AG09319 (cell line): ENCODE data around the gene ZNF189.

Experiments used
- DNase-seq: peaks from one replicate; pipeline ENCODE4 v3.0.0-alpha.2; 2010; ENCODE audit warnings: low read depth; ENCODE audit errors: extremely low read depth
- TF ChIP-seq, protein P1 (sequence below): IDR thresholded peaks from 2 replicates; pipeline ENCODE4 v1.5.1; 2011; ENCODE audit warnings: low read depth, mild to moderate bottlenecking, inconsistent platforms, low read length, moderate library complexity

Gene ZNF189

DNA sequence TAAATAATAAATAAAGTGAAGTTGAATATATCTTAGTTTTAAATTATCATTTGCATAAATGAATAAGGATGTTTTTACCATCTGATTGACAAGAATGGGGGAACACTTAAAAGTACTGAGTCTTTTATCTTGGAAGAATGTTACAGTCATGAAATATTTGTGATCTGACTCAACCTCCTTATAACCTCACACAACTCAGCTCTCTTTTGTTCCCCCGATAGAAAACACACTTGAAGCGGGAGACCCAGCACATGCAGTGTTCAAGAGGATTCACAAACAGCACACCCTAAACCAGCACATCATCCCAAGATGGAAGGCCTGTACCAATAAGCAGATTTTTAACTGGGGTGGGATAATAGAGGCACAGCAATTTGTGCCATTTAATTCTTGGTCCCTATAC is 29.4 kb upstream of the ZNF189 start:
- TF ChIP-seq, protein P1, sequence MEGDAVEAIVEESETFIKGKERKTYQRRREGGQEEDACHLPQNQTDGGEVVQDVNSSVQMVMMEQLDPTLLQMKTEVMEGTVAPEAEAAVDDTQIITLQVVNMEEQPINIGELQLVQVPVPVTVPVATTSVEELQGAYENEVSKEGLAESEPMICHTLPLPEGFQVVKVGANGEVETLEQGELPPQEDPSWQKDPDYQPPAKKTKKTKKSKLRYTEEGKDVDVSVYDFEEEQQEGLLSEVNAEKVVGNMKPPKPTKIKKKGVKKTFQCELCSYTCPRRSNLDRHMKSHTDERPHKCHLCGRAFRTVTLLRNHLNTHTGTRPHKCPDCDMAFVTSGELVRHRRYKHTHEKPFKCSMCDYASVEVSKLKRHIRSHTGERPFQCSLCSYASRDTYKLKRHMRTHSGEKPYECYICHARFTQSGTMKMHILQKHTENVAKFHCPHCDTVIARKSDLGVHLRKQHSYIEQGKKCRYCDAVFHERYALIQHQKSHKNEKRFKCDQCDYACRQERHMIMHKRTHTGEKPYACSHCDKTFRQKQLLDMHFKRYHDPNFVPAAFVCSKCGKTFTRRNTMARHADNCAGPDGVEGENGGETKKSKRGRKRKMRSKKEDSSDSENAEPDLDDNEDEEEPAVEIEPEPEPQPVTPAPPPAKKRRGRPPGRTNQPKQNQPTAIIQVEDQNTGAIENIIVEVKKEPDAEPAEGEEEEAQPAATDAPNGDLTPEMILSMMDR, result no peak
- DNase-seq, result no peak

DNA sequence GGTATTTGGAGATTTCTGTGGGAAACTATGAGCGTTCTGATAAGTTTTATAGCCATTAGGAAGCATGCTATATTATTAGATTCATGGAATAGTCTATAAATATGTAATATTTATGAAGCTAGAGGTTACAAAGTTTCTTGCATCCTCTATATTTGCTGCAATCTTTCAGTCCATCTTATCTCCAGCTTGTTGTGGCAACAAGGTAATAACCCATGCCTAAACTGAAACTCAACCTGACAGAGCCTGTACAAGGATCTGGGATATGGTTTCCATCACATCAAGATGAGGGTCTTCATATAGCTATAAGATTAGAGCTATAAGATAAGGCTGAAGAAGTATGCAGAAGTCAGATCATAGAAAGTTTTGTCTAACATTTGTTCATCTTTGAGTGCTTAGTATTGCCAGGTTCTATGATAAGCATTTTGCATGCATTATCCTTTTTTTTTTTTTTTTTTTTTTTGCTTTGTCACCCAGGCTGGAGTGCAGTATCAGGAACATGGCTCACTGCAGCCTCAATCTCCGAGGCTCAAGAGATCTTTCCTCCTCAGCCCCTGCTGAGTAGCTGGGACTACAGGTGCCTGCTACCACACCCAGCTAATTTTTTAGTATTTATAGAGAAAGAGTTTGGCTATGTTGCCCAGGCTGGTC is 28.6 kb upstream of the ZNF189 start:
- DNase-seq, result no peak
- TF ChIP-seq, protein P1, result no peak

DNA sequence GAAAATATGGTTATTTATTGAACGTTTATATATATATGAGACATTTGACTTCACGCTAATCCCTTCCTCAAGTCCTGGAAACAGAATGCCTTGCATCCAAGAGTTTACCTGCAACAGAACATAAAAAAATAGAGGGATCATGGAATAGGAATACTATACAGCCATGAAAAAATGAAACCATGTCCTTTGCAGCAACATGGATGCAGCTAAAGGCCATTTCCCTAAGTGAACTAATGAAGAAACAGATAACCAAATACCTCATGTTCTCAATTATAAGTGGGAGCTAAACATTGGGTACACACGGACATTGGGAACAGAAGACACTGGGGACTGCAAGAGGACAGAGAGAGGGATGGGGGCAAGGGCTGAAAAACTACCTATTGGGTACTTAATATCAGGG is 26.8 kb upstream of the ZNF189 start:
- DNase-seq, result no peak
- TF ChIP-seq, protein P1, result no peak

DNA sequence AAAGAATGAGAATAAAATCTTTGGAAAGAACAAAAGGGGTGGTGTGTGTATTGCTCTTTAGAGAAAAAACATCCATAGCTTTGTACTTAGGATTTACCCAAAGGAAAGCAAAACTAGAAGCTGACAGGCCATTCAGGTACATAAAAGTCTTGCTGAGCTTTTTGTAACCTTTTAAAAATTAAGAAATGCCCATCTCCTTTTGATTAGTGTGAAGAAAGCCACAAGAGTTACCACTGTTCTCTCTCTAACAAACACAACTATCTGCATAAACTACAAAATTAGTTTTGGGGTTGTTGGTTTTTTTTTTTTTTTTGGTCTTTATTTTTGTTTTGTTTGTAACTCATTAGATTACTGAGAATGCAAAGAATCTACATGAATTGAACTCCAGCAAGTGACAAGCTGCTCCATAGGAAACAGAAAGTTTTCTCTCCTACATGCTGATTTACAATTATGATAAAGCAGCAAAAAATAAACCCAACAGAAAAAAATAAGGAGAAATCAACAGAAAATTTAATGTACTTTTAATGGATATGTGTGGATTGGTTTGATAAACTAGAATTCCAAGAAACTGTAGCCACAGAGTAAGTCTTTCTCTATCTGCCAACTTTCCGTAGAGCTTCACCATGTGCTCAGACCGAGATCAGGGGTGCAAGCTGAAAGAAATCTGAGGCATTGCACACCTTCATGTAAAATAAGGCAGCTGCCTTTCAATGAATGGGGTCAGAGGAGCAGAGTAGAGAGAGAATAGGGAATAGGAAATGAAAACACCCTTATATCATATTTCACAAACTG is 26.1 kb upstream of the ZNF189 start:
- TF ChIP-seq, protein P1, result no peak
- no peak for DNase-seq

DNA sequence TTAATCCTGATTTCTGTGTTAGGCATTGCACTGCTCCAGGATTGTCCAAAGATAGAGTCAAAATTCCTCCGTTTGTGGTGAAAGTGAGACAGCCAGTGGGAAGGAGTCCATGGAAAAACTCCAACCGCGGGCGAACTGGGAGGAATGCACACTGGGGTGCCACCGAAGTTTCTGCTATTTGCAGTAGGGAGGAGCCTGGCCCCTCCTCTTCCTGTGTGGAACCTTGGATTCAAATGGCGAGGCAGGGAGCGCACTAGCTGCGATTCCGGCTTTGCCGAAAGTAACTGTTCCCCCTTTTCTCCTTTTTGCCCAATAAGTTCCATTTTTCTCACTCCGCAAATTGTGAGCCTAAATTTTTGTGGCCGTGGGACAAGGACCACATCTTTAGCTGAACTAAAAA is 23.1 kb upstream of the ZNF189 start:
- TF ChIP-seq, protein P1, result no peak
- no peak for DNase-seq

- DNase-seq, result no peak
- TF ChIP-seq, protein P1, result no peak
These were observed 22.4 kb upstream of the ZNF189 start for GRCh38 chr9:101376111-101376848.

GRCh38 chr9:101380295-101380694 is 18.4 kb upstream of the ZNF189 start:
- TF ChIP-seq, protein P1, result no peak
- no peak for DNase-seq
